ENCODE data around the gene ZBTB7B. TPM values are rescaled to one million over a fixed set of nuclear protein-coding genes. Genes with fewer than 3 reads are reported as not detected.

Gene ZBTB7B
- total RNA-seq, 1 donor from 2014 or later: 8.1 TPM

GRCh38 chr1:154999571-155000410 is 2.8 kb upstream of the ZBTB7B start:
- peak overlapping the region; percentile 88 for H3K4me3 Mint-ChIP-seq (ENCODE audit: unreplicated experiment)
- H3K4me1 Mint-ChIP-seq (ENCODE audit: low read depth, unreplicated experiment): peaks cover 7% of the 10 kb centered on the region
- no peak for DNase-seq
- H3K36me3 Mint-ChIP-seq (ENCODE audit: unreplicated experiment): no peaks in the 10 kb centered on the region
- peaks cover 5% of the 10 kb centered on the region for H3K9me3 Mint-ChIP-seq (ENCODE audit: unreplicated experiment)
- H3K27me3 Mint-ChIP-seq (ENCODE audit: unreplicated experiment): peaks cover 9% of the 10 kb centered on the region
- no peak overlapping the region for H3K27ac Mint-ChIP-seq (ENCODE audit: unreplicated experiment)
- TF ChIP-seq CTCF (IDR thresholded peaks at IDR 0.05; ENCODE audit: partially characterized antibody, unreplicated experiment): no peak

GRCh38 chr1:155000411-155000725 is 2.2 kb upstream of the ZBTB7B start:
- no peak for TF ChIP-seq CTCF (IDR thresholded peaks at IDR 0.05; ENCODE audit: partially characterized antibody, unreplicated experiment)
- Mint-ChIP-seq H3K27ac (ENCODE audit: unreplicated experiment) (no peak overlapping the region), H3K4me1 (ENCODE audit: low read depth, unreplicated experiment) (peaks cover 7% of the 10 kb centered on the region), H3K9me3 (ENCODE audit: unreplicated experiment) (peaks cover 5% of the 10 kb centered on the region), H3K36me3 (ENCODE audit: unreplicated experiment) (no peaks in the 10 kb centered on the region), H3K27me3 (ENCODE audit: unreplicated experiment) (peaks cover 9% of the 10 kb centered on the region), H3K4me3 (ENCODE audit: unreplicated experiment) (peak overlapping the region; percentile 88)
- DNase-seq: no peak

GRCh38 chr1:155000726-155001424 is 1.7 kb upstream of the ZBTB7B start:
- no peak overlapping the region for H3K27ac Mint-ChIP-seq (ENCODE audit: unreplicated experiment)
- no peak for TF ChIP-seq CTCF (IDR thresholded peaks at IDR 0.05; ENCODE audit: partially characterized antibody, unreplicated experiment)
- H3K9me3 Mint-ChIP-seq (ENCODE audit: unreplicated experiment): peaks cover 5% of the 10 kb centered on the region
- DNase-seq: peak; percentile 84
- H3K4me3 Mint-ChIP-seq (ENCODE audit: unreplicated experiment): peak overlapping the region; percentile 75
- peaks cover 9% of the 10 kb centered on the region for H3K27me3 Mint-ChIP-seq (ENCODE audit: unreplicated experiment)
- no peaks in the 10 kb centered on the region for H3K36me3 Mint-ChIP-seq (ENCODE audit: unreplicated experiment)
- H3K4me1 Mint-ChIP-seq (ENCODE audit: low read depth, unreplicated experiment): peaks cover 7% of the 10 kb centered on the region

- no peaks in the 10 kb centered on the region for H3K36me3 Mint-ChIP-seq (ENCODE audit: unreplicated experiment)
- no peak for DNase-seq
- no peak for TF ChIP-seq CTCF (IDR thresholded peaks at IDR 0.05; ENCODE audit: partially characterized antibody, unreplicated experiment)
- peak overlapping the region; percentile 75 for H3K4me3 Mint-ChIP-seq (ENCODE audit: unreplicated experiment)
- peaks cover 12% of the 10 kb centered on the region for H3K27me3 Mint-ChIP-seq (ENCODE audit: unreplicated experiment)
- peaks cover 5% of the 10 kb centered on the region for H3K9me3 Mint-ChIP-seq (ENCODE audit: unreplicated experiment)
- H3K4me1 Mint-ChIP-seq (ENCODE audit: low read depth, unreplicated experiment): peaks cover 9% of the 10 kb centered on the region
- H3K27ac Mint-ChIP-seq (ENCODE audit: unreplicated experiment): no peak overlapping the region
Observed at GRCh38 chr1:155001425-155001674, 1.3 kb upstream of the ZBTB7B start.

All from glutamatergic neuron (in vitro differentiated cells).